ENCODE measurements around the gene PCNX4. TPM values are rescaled to one million over a fixed set of nuclear protein-coding genes. Genes with fewer than 3 reads are reported as not detected.

Gene PCNX4
- total RNA-seq, 1 experiment from 2014 or later, result 64.0 TPM

GRCh38 chr14:60058087-60058486 lies 33.6 kb upstream of the PCNX4 start:
- no TSS peak for BruUV-seq (replicated peaks)
- intact Hi-C loops (cut with micrococcal nuclease; ENCODE audit: unreplicated experiment), result no loop called here
- CTCF ChIA-PET, result no interaction called here

GRCh38 chr14:60061371-60061770 lies 30.4 kb upstream of the PCNX4 start:
- no peak overlapping the region for H3K27ac ChIP-seq (ENCODE audit: low read depth, low read length, poor library complexity, severe bottlenecking)
- intact Hi-C loops (cut with micrococcal nuclease; ENCODE audit: unreplicated experiment), result loop anchor here (5.0 kb wide), 1 partner anchor 121 kb away; no protein-coding TSS in a partner anchor
- ChIA-PET CTCF (no interaction called here), POLR2A (ENCODE audit: low non-redundant PET) (no interaction called here)
- H3K4me3 ChIP-seq (ENCODE audit: low read depth, low read length, poor library complexity, severe bottlenecking), result no peak overlapping the region
- DNase-seq (ENCODE audit: low spot score), result no peak
- no peaks in the 10 kb centered on the region for H3K9me3 ChIP-seq (ENCODE audit: low read depth, low read length, poor library complexity, severe bottlenecking)
- no peaks in the 10 kb centered on the region for H3K4me1 ChIP-seq (ENCODE audit: insufficient read depth, low read length, poor library complexity, severe bottlenecking)
- BruUV-seq (replicated peaks), result no TSS peak
- no peaks in the 10 kb centered on the region for H3K36me3 ChIP-seq (ENCODE audit: insufficient read depth, low read length, poor library complexity, severe bottlenecking)
- TF ChIP-seq EZH2 (IDR thresholded peaks at IDR 0.05; ENCODE audit: borderline replicate concordance, low read depth, low read length, poor library complexity, severe bottlenecking) (no peak), CTCF (conservative IDR thresholded peaks at IDR 0.05; ENCODE audit: low read depth, low read length) (no peak)
- no peaks in the 10 kb centered on the region for H3K27me3 ChIP-seq (replicated peaks; ENCODE audit: insufficient read depth, low read depth, low read length, poor library complexity)

More at GRCh38 chr14:60058087-60058486, 33.6 kb upstream of the PCNX4 start:
- DNase-seq (ENCODE audit: low spot score), result no peak
- Histone ChIP-seq H3K9me3 (ENCODE audit: low read depth, low read length, poor library complexity, severe bottlenecking) (no peaks in the 10 kb centered on the region), H3K4me1 (ENCODE audit: insufficient read depth, low read length, poor library complexity, severe bottlenecking) (no peaks in the 10 kb centered on the region), H3K27me3 (replicated peaks; ENCODE audit: insufficient read depth, low read depth, low read length, poor library complexity) (no peaks in the 10 kb centered on the region), H3K27ac (ENCODE audit: low read depth, low read length, poor library complexity, severe bottlenecking) (no peak overlapping the region), H3K36me3 (ENCODE audit: insufficient read depth, low read length, poor library complexity, severe bottlenecking) (no peaks in the 10 kb centered on the region), H3K4me3 (ENCODE audit: low read depth, low read length, poor library complexity, severe bottlenecking) (no peak overlapping the region)
- TF ChIP-seq EZH2 (IDR thresholded peaks at IDR 0.05; ENCODE audit: borderline replicate concordance, low read depth, low read length, poor library complexity, severe bottlenecking) (no peak), CTCF (conservative IDR thresholded peaks at IDR 0.05; ENCODE audit: low read depth, low read length) (no peak)
- POLR2A ChIA-PET (ENCODE audit: low non-redundant PET), result no interaction called here

DNA sequence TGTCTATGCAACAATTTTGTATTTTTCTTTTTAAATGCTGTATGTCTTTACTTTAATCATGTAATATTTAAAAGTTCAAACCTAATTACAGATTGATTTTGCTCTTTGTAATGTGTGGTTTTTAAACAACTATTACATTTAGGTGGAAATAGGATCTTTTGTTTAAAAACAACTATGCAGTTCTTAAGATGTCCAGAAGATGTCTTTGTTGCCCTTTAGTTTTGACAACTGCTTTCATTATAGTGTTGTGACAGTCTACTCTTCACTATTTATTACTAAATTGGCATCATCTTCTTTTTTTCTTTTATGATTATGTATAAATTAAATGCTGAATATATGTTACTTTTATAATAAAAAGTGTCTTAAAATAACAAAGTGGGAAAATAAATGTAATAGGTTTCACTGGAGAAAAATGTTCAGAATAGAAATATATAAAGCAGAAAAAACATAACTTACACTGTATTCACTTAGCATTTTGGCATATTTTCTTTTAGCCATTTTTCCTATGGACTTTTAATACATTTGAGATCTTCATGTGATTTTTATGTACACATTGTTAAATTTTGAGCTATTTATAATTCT lies 27.1 kb upstream of the PCNX4 start:
- no peaks in the 10 kb centered on the region for H3K4me1 ChIP-seq (ENCODE audit: insufficient read depth, low read length, poor library complexity, severe bottlenecking)
- no peak overlapping the region for H3K4me3 ChIP-seq (ENCODE audit: low read depth, low read length, poor library complexity, severe bottlenecking)
- H3K36me3 ChIP-seq (ENCODE audit: insufficient read depth, low read length, poor library complexity, severe bottlenecking), result no peaks in the 10 kb centered on the region
- H3K9me3 ChIP-seq (ENCODE audit: low read depth, low read length, poor library complexity, severe bottlenecking), result no peaks in the 10 kb centered on the region
- DNase-seq (ENCODE audit: low spot score), result peak; percentile 45
- no peaks in the 10 kb centered on the region for H3K27me3 ChIP-seq (replicated peaks; ENCODE audit: insufficient read depth, low read depth, low read length, poor library complexity)
- BruUV-seq (replicated peaks), result no TSS peak
- H3K27ac ChIP-seq (ENCODE audit: low read depth, low read length, poor library complexity, severe bottlenecking), result no peak overlapping the region
- POLR2A ChIA-PET (ENCODE audit: low non-redundant PET), result no interaction called here
- intact Hi-C loops (cut with micrococcal nuclease; ENCODE audit: unreplicated experiment), result loop anchor here (5.0 kb wide), 2 partner anchors 103 to 118 kb away; partner anchors contain the start of gene DHRS7
- TF ChIP-seq EZH2 (IDR thresholded peaks at IDR 0.05; ENCODE audit: borderline replicate concordance, low read depth, low read length, poor library complexity, severe bottlenecking) (no peak), CTCF (conservative IDR thresholded peaks at IDR 0.05; ENCODE audit: low read depth, low read length) (peak; percentile 67)
- CTCF ChIA-PET, result interaction anchor here (0.9 kb wide), 1 partner anchor 100 kb away, joined by 3 read pairs; the partner anchor contains the start of gene DHRS7

All from A673 (cell line).